Sigmoid colon (tissue), 4 donors: ENCODE data around the gene ZNF3.

Source experiments
- CTCF ChIP-seq, 4 experiments: fragments of 450-650 bp in 3 of 4; fragments of 200-600 bp in 1 of 4; IDR thresholded peaks; one replicate each; pipeline ENCODE4 v1.5.1; 2016 to 2019; ENCODE audit warnings: antibody characterized with exemption in 4 of 4, mild to moderate bottlenecking in 3 of 4, moderate library complexity in 2 of 4
- EP300 ChIP-seq, 4 donors: sonication (generic); formaldehyde crosslinking; IDR thresholded peaks; one replicate each; pipeline ENCODE4 v1.6.1; 2017; ENCODE audit warnings: antibody characterized with exemption in 4 of 4
- POLR2A ChIP-seq, 2 donors: fragments of 450-650 bp; IDR thresholded peaks; one replicate each; pipeline ENCODE4 v1.6.1; 2016; ENCODE audit warnings: antibody characterized with exemption in 2 of 2, mild to moderate bottlenecking in 2 of 2, moderate library complexity in 2 of 2
- POLR2AphosphoS5 ChIP-seq, 4 donors: sonication (generic); formaldehyde crosslinking; IDR thresholded peaks; one replicate each; pipeline ENCODE4 v1.6.1; 2017; ENCODE audit warnings: antibody characterized with exemption in 4 of 4

GRCh38 chr7:100126931-100127865, 45.7 kb upstream of the ZNF3 start, which contains the start of gene MBLAC1:
- TF ChIP-seq CTCF (IDR thresholded peaks at IDR 0.05) = no peak
- peak; percentile 13 to 81 for TF ChIP-seq POLR2A (IDR thresholded peaks at IDR 0.05)
- peak; percentile 44 to 91 (median 76) for TF ChIP-seq POLR2AphosphoS5 (IDR thresholded peaks at IDR 0.05)
- no peak for TF ChIP-seq EP300 (IDR thresholded peaks at IDR 0.05)
